K562 (cell line): ENCODE data around the gene RAB31. TPM values are rescaled to one million over a fixed set of nuclear protein-coding genes. Genes with fewer than 3 reads are reported as not detected.

Experiments used
- ATAC-seq: fragments of 200-7000 bp; cut with Tn5 transposase; 3 replicates; pipeline ENCODE4 v1.9.1; 2020; ENCODE audit warnings: moderate library complexity
- BruUV-seq: library from RNA; stranded (reverse); fragments of 400-500 nt; replicated peaks from 2 replicates; lab custom pipeline; 2021; lab: Mats Ljungman, UMichigan
- CTCF ChIA-PET: fragments of 300-600 bp; formaldehyde crosslinking; extraction: SDS; loops from one replicate; lab custom pipeline; 2021; ENCODE audit warnings: low intra/inter-chr PET ratio; lab: Yijun Ruan, JAX
- POLR2A ChIA-PET: fragments of 300-600, 350-650 bp; sonication (Branson Sonifier 250); formaldehyde crosslinking; extraction: SDS; loops from one replicate; lab custom pipeline; 2021; ENCODE audit warnings: antibody characterized with exemption, inconsistent platforms; lab: Yijun Ruan, JAX
- DNase-seq, 4 experiments: peaks; one replicate each; pipeline versions ENCODE4 v3.0.0 to v3.0.0-alpha.2; 2011 to 2018; ENCODE audit warnings: low spot score in 3 of 4, mixed read lengths in 3 of 4; ENCODE audit errors: extremely low read depth in 1 of 4
- FAIRE-seq: peaks from 2 replicates; lab custom pipeline; 2011; peaks lifted over from hg19 to GRCh38; lab: Jason Lieb, UNC
- H2AFZ ChIP-seq: 2 replicates; pipeline ENCODE4 v1.6.0; 2011; ENCODE audit warnings: low read depth, low read length, control low read depth, inconsistent platforms
- H3K27ac ChIP-seq: fragments of 200-600 bp; 3 replicates; pipeline ENCODE4 v1.8.0; 2011; ENCODE audit warnings: low read depth, mild to moderate bottlenecking, control low read depth, inconsistent platforms, low read length, moderate library complexity, mixed read lengths; ENCODE audit errors: extremely low read depth
- H3K27me3 ChIP-seq, 2 experiments: fragments of 300-600 bp in 1 of 2; 2 replicates in 1 of 2; 3 replicates in 1 of 2; pipeline versions ENCODE4 v1.6.0 to v1.8.0; 2011; ENCODE audit warnings: inconsistent platforms in 2 of 2, low read length in 2 of 2, mild to moderate bottlenecking in 1 of 2, mixed read lengths in 1 of 2, moderate library complexity in 1 of 2; ENCODE audit not compliant: control insufficient read depth in 2 of 2, insufficient read depth in 2 of 2
- H3K36me3 ChIP-seq: fragments of 300-600 bp; 3 replicates; pipeline ENCODE4 v1.8.0; 2011; ENCODE audit warnings: mild to moderate bottlenecking, low read length, inconsistent platforms; ENCODE audit not compliant: control insufficient read depth, insufficient read depth
- H3K4me1 ChIP-seq, 2 experiments: fragments of 200-600 bp in 1 of 2; replicated peaks in 1 of 2; 2 replicates in 1 of 2; 3 replicates in 1 of 2; pipeline versions ENCODE4 v1.5.1 to v1.8.0; 2011; ENCODE audit warnings: inconsistent platforms in 2 of 2, low read length in 2 of 2, mild to moderate bottlenecking in 1 of 2, mixed read lengths in 1 of 2, moderate library complexity in 1 of 2; ENCODE audit not compliant: control insufficient read depth in 2 of 2, insufficient read depth in 2 of 2
- H3K4me2 ChIP-seq: 2 replicates; pipeline ENCODE4 v1.6.1; 2011; ENCODE audit warnings: low read length, control low read depth, inconsistent platforms, mixed read lengths; ENCODE audit not compliant: insufficient read depth
- H3K4me3 ChIP-seq: fragments of 200-600 bp; sonication (generic), shearing (Covaris generic); 2 replicates; pipeline ENCODE4 v1.5.1; 2016; ENCODE audit warnings: control low read depth, inconsistent platforms
- H3K79me2 ChIP-seq: fragments of 200-600 bp; 3 replicates; pipeline ENCODE4 v1.8.0; 2011; ENCODE audit warnings: low read length, inconsistent platforms; ENCODE audit not compliant: control insufficient read depth, insufficient read depth
- H3K9ac ChIP-seq, 2 experiments: 2 replicates each; pipeline versions ENCODE4 v1.6.0 to v1.6.1; 2011; ENCODE audit warnings: low read depth in 2 of 2, low read length in 2 of 2, control low read depth in 1 of 2, inconsistent platforms in 1 of 2, mild to moderate bottlenecking in 1 of 2, mixed read lengths in 1 of 2; ENCODE audit not compliant: insufficient read depth in 1 of 2
- H3K9me1 ChIP-seq: one replicate; pipeline ENCODE4 v1.6.0; 2011; ENCODE audit warnings: inconsistent platforms, mild to moderate bottlenecking, low read length, moderate library complexity; ENCODE audit not compliant: control insufficient read depth, insufficient read depth
- H3K9me3 ChIP-seq: replicated peaks from 2 replicates; pipeline ENCODE4 v1.5.1; 2011; ENCODE audit warnings: low read depth, low read length, inconsistent platforms; ENCODE audit not compliant: control insufficient read depth, insufficient read depth
- H4K20me1 ChIP-seq: replicated peaks from 2 replicates; pipeline ENCODE4 v1.6.1; 2011; ENCODE audit warnings: low read length, inconsistent platforms, mixed read lengths; ENCODE audit not compliant: control insufficient read depth, insufficient read depth
- ASH1L ChIP-seq: fragments of 450-650 bp; IDR thresholded peaks from 2 replicates; pipeline ENCODE4 v1.6.1; 2018; ENCODE audit warnings: borderline replicate concordance, mild to moderate bottlenecking, low read depth; ENCODE audit not compliant: partially characterized antibody
- ATF3 ChIP-seq, 2 experiments: fragments of 450-650 bp in 1 of 2; sonication (generic) in 1 of 2; formaldehyde crosslinking in 1 of 2; IDR thresholded peaks in 1 of 2; conservative IDR thresholded peaks in 1 of 2; 2 replicates each; pipeline versions ENCODE4 v1.6.1 to v1.8.1; 2016 to 2023; ENCODE audit warnings: mild to moderate bottlenecking in 2 of 2, moderate library complexity in 2 of 2, inconsistent platforms in 1 of 2, missing genetic modification reagents in 1 of 2
- ATF7 ChIP-seq: fragments of 450-650 bp; IDR thresholded peaks from 2 replicates; pipeline ENCODE4 v1.7.1; 2014; ENCODE audit warnings: mild to moderate bottlenecking, moderate library complexity
- DDX20 ChIP-seq: fragments of 450-650 bp; IDR thresholded peaks from 2 replicates; pipeline ENCODE4 v1.6.1; 2016; ENCODE audit warnings: missing genetic modification characterization, low read depth, mild to moderate bottlenecking, missing compliant biosample characterization, moderate library complexity
- EHMT2 ChIP-seq: fragments of 450-650 bp; IDR thresholded peaks from 2 replicates; pipeline ENCODE4 v1.6.1; 2018; ENCODE audit warnings: antibody characterized with exemption
- MAX ChIP-seq: sonication (generic); formaldehyde crosslinking; IDR thresholded peaks from 2 replicates; pipeline ENCODE4 v1.9.0; 2022; ENCODE audit warnings: mild to moderate bottlenecking, missing genetic modification reagents
- NCOA6 ChIP-seq: fragments of 450-650 bp; IDR thresholded peaks from 2 replicates; pipeline ENCODE4 v1.6.1; 2017; ENCODE audit warnings: mild to moderate bottlenecking
- SAFB2 ChIP-seq: fragments of 200-400 bp; formaldehyde crosslinking; IDR thresholded peaks from 2 replicates; pipeline ENCODE4 v1.6.1; 2018; ENCODE audit warnings: borderline replicate concordance, low read length, low read depth, moderate library complexity; ENCODE audit not compliant: severe bottlenecking
- SUPT5H ChIP-seq: fragments of 450-650 bp; IDR thresholded peaks from 2 replicates; pipeline ENCODE4 v1.6.1; 2016
- UBTF ChIP-seq, 2 experiments: IDR thresholded peaks; 2 replicates each; pipeline ENCODE4 v1.6.1; 2012; ENCODE audit warnings: improper control_type of control experiment in 2 of 2, low read depth in 2 of 2, low read length in 2 of 2, borderline replicate concordance in 1 of 2
- ZNF592 ChIP-seq: fragments of 450-650 bp; IDR thresholded peaks from 2 replicates; pipeline ENCODE4 v1.6.1; 2017; ENCODE audit warnings: antibody characterized with exemption, mild to moderate bottlenecking
- WGBS: fragments of 100-300 bp; shearing (Covaris generic); methylation state at CpG from one replicate; pipeline ENCODE4 v1.1.6; 2016; ENCODE audit warnings: low coverage, mixed read lengths; ENCODE audit not compliant: insufficient coverage; ENCODE audit errors: missing lambda C conversion rate; 5-methylcytosine and 5-hydroxymethylcytosine counted together
- in situ Hi-C: fragments of 300-500 bp; cut with MboI; formaldehyde crosslinking; loops from 4 replicates; pipeline ENCODE4 v1.15.0; 2018; ENCODE audit warnings: inconsistent platforms, mixed read lengths
- intact Hi-C: fragments of 100-400 bp; cut with micrococcal nuclease; formaldehyde crosslinking; loops from 2 replicates; pipeline ENCODE4 v1.14.2; 2022
- polyA plus RNA-seq, 8 experiments: library from polyadenylated mRNA; depleted of rRNA in 4 of 8; stranded (reverse) in 5 of 8; unstranded in 3 of 8; fragments of >200 nt; fragmentation: Nextera tagmentation in 2 of 8; fragmentation: Illumina TruSeq in 1 of 8; extraction: Ambion mirVana in 2 of 8; extraction: Trizol in 1 of 8; gene quantifications; 2 replicates each; pipeline versions ENCODE4 v1.2.1 to v1.2.3, GENCODE V29; 2011 to 2014; ENCODE audit warnings: inconsistent platforms in 1 of 8, missing spikeins in 1 of 8
- total RNA-seq, 7 experiments: library from RNA; depleted of rRNA in 6 of 7; stranded (reverse); fragments of >200 nt in 6 of 7; fragmentation: Illumina TruSeq in 2 of 7; extraction: Trizol in 2 of 7; gene quantifications; 2 replicates each; pipeline versions ENCODE4 v1.2.1 to v1.2.3, GENCODE V29; 2011 to 2021; ENCODE audit warnings: low replicate concordance in 1 of 7

The RAB31 gene
- total and polyA plus RNA-seq, 9 of the 15 experiments (the other 6 are each of a cell fraction or from before 2014, with no cell fraction given) = 20.7 to 70.4 (median 41.3) TPM

- H3K79me2 ChIP-seq = peaks cover 29% of the 10 kb centered on the region
- CTCF ChIA-PET = interaction anchor here (0.8 kb wide), 1 partner anchor 21 kb away, joined by 3 read pairs; no protein-coding TSS in a partner anchor
- no TSS peak for BruUV-seq
- H3K9ac ChIP-seq = peak overlapping the region; percentile 11 to 39; a peak in 3 of 4 replicates
- no peaks in the 10 kb centered on the region for H3K9me3 ChIP-seq
- H3K4me1 ChIP-seq = peaks cover 44 to 49% of the 10 kb centered on the region in 2 experiments
- POLR2A ChIA-PET = interaction anchor here (0.5 to 1.4 kb wide), 8 partner anchors 10 to 230 kb away, joined by 3 to 6 read pairs (median 4); partner anchors contain the start of gene VAPA
- 29% methylated on average over 12 of the region's 12 CpGs for whole genome bisulfite sequencing
- ATAC-seq = peak; percentile 3
- peak in 2 of 4 experiments; percentile 41 to 47 for DNase-seq
- no peak overlapping the region for H3K4me3 ChIP-seq
- peak overlapping the region; percentile 90 for H2AFZ ChIP-seq
- H3K27me3 ChIP-seq = no peaks in the 10 kb centered on the region
- H3K9me1 ChIP-seq = no peaks in the 10 kb centered on the region
- intact Hi-C loops (loop anchor here (5.0 to 10.0 kb wide), 2 partner anchors 96 to 818 kb away; partner anchors contain the start of gene NAPG), in situ Hi-C loops (no loop called here)
- FAIRE-seq = peak; percentile 82
- H3K36me3 ChIP-seq = peaks cover 7% of the 10 kb centered on the region; the same call in 2 of the 3 replicates
- H3K27ac ChIP-seq = peak overlapping the region; percentile 38
- H4K20me1 ChIP-seq = no peaks in the 10 kb centered on the region
- peak overlapping the region; percentile 27; the same call in 1 of the 2 replicates for H3K4me2 ChIP-seq
- TF ChIP-seq MAX = peak; percentile 32; the same call in 1 of the 2 replicates
- no peak for TF ChIP-seq UBTF (IDR thresholded peaks at IDR 0.05; ENCODE audit: borderline replicate concordance in 1 of 2, low read depth in 2 of 2, low read length in 2 of 2)
- TF ChIP-seq SAFB2 = no peak
- TF ChIP-seq ATF3 (IDR thresholded peaks at IDR 0.05) = peak; percentile 62
- TF ChIP-seq ATF3 (CRISPR knock-in tag; conservative IDR thresholded peaks at IDR 0.05) = no peak
- peak; percentile 51; the same call in 1 of the 2 replicates for TF ChIP-seq ZNF592
- no peak for TF ChIP-seq SUPT5H
- peak; percentile 58 for TF ChIP-seq ATF7
- TF ChIP-seq DDX20 = no peak
- TF ChIP-seq ASH1L = no peak
- no peak for TF ChIP-seq NCOA6
- TF ChIP-seq EHMT2 = 0 out of 2 replicates have a peak, but pooled peaks have one; percentile 26
Observed at GRCh38 chr18:9706081-9706935, 1.8 kb upstream of the RAB31 start.
